ENCODE data around the gene NCAM2.

- no peak for TF ChIP-seq CEBPB (IDR thresholded peaks at IDR 0.05; ENCODE audit: low read depth, low read length)
- no peak for TF ChIP-seq MAFK (IDR thresholded peaks at IDR 0.05; ENCODE audit: low read depth, low read length)
- TF ChIP-seq POLR2A (IDR thresholded peaks at IDR 0.05; ENCODE audit: low read depth, low read length), result no peak
- TF ChIP-seq CTCF (conservative IDR thresholded peaks at IDR 0.05; ENCODE audit: low read depth, low read length), result no peak
- no peak for TF ChIP-seq CHD1 (IDR thresholded peaks at IDR 0.05; ENCODE audit: low read depth, low read length)
- TF ChIP-seq USF2 (IDR thresholded peaks at IDR 0.05; ENCODE audit: low read depth, low read length), result no peak
- no peak for TF ChIP-seq MAZ (IDR thresholded peaks at IDR 0.05; ENCODE audit: borderline replicate concordance, low read depth, low read length)
Measured at GRCh38 chr21:21199342-21200102, 201.3 kb downstream of the NCAM2 start.
